Raji (cell line): ENCODE results near the gene CCDC27.

ENCODE experiments used
- POLR2A ChIP-seq: IDR thresholded peaks from 2 replicates; pipeline ENCODE4 v1.6.1; 2011; ENCODE audit warnings: low read depth, low read length, control low read depth; ENCODE audit not compliant: insufficient read depth

CCDC27 gene

DNA sequence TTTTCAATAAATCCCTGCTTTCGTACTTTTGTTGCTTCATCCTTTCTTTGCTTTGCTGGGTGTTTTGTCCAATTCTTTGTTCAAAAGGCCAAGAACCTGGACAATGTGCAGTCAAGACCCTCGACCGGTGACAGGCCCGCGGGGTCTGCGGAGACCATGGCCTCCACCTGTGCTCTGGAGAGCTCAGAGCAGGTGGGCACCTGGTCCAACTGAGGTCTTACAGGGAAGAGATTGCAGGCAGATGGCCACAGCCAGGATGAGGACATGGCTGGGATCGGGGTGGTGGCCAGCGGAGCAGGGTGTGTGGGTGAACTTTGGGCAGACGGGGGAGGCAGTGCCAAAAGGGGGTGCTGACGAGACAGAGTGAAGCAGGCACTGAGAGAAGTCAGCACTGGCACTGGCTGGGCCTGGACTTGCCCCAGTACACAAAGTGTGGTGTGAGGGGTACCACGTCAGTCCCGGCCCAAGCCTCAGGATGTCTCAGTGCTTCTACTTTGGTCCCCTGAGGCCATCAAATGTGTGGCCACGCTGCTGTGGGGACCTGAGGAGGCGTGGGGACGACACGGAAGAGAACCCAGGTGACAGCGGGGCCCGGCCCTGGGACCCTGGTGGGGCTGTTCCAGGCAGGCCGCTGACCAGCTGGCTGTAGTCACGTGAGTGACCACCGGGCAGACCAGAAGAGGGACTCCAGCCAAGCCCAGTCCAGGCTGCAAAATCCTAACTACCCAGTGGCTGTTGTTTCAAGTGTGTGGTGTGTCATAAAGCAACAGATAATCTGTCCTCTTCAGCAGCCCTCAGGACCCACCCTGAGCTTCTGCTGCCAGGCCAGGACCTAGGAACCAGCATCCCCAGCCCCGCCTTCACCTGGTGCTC lies 10.4 kb upstream of the CCDC27 start:
- no peak for TF ChIP-seq POLR2A

DNA sequence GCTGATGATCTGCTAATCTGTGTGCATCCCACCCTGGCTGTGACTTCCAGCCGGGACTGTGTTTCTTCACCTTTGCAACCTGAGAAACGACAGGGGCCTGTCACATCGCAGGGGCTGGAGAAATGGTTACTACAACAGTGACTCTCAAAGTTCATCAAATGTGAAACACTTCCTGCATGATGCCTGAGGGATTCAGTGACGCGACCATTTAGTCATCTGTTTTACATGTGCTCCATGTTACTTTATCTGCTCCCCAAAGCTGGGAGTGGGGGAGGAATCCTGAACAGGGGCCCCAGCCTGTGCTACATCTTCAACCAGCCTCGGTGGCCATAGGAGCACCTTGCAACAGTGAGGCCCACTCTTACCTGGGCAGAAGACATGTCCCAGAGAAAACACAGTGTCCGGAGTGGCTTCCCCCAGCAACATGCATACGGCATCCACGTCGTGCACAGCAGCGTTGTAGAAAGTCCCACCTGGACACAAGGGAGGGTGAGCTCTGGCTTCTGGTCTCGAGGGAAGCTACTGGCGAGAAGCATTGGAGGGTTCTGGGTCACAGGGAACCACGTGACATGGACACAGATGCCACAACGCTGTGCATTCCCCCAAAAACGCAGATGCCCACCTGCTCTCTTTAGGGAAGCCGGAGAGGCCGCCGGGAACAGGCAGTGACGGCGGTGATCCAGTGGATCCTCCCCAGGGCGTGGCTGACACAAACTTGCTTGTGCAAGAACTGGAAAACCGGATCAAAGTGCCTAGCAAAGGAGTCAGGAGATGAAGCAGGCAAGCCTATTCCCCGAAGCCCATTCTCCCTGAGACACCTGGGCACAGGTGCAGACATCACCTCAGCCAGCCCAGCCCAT lies 9.6 kb upstream of the CCDC27 start:
- no peak for TF ChIP-seq POLR2A

DNA sequence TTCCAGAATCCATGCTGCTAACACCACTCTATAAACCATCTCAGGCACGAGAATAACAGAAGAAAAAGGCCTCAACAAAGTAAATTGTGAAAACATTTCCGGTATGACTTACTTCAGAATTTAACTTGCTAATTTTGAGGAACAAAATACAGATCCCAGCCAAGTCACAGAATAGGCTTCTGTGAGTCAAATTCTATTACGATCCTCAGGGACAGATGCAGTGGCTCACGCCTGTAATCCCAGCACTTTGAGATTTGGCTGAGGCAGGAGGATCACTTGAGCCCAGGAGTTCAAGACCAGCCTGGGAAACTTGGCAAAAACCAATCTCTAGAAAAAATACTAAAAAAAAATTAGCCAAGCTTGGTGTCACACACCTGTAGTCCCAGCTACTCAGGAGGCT lies 8.8 kb upstream of the CCDC27 start:
- TF ChIP-seq POLR2A: no peak

DNA sequence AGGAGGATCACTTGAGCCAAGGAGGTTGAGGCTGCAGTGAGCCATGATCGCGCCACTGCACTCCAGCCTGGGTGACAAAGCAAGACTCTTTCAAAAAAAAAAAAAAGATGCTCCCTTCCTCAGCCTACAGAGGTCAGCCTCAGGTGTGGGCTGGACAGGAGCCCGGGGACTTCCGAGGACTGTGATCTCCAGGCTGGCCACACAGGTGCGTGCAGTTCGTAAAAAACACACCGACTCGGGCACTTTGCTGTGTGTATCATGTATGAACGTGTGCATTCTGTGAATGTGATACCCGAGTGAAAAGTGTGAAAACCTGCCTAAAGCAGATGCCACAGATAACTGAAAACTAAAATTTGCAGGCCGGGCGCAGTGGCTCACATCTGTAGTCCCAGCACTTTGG lies 8.4 kb upstream of the CCDC27 start:
- no peak for TF ChIP-seq POLR2A

DNA sequence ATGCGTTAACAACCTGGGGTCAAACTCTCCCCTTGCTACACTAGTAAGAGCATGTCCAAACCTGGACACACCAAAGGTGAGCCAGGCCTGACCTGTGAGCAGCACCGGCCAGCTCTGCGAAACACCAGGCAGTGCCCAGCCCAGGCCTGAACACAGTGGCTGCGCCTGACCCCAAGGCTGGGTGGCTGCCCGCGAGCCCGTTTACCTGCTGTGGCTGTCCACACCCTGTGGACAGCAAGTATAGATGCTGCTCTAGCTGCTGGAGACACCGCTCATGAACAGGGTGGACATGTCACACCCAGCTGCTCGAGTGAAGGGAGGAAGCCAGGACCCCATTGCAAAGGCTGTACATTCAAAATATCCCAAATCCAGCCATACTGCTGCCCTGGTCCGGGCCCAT lies 7.6 kb upstream of the CCDC27 start:
- TF ChIP-seq POLR2A: no peak

DNA sequence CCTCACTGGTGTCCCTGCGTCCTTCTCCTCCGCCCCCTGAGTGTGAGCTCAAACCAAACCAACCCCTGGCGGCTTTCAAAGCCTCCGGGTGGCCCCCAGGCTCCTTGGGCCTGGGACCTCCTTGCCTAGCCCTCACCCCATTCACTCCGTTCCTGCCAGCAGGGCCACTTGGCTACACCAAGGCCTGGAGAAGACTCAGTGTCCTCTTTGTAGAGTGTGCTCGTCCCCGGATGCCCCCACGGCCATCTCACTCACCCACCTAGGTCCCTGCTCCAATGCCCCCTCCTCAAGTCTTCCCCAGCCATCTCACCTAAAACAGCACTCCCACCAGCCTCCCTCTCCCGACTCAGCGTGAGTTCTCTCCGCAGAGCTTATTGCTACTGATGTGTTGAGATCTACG lies 7.2 kb upstream of the CCDC27 start:
- TF ChIP-seq POLR2A: no peak

DNA sequence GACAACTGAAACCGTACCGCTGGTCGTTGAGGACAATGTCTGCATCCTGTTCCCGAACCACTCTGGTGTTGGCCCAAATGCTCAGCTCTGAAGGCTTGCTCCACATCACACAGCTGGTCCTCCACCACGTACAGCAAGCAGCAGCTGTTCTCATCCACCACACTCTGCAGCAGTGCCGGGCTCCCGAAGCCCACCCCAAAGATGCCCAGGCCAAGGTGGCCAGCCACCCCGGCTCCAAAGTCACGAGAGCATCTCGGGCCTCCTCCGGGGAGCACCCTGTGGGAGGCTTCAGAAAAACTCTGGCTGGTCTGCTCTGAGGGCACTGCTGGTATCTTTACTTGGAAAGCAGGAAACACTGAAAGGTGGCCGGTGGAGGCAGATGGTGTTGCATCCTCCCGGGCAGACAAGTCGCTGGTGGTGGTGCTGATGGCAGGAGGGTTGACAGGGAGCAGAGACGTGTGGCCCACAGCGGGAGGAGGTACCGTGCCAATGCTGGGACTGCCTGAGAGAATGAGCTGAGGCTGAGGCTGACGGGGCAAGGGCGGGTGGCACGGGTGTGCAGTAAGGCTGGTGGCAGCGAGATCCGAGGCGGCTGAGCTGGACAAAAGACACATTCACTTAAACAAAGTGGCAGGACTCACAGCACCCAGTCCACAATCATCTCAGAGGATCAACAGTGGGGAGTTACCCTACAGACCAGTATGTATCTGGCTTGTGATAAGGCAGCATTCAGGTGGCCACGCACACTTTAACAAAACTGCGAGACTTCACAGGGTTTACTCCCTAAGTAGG lies 6.5 kb upstream of the CCDC27 start:
- no peak for TF ChIP-seq POLR2A

DNA sequence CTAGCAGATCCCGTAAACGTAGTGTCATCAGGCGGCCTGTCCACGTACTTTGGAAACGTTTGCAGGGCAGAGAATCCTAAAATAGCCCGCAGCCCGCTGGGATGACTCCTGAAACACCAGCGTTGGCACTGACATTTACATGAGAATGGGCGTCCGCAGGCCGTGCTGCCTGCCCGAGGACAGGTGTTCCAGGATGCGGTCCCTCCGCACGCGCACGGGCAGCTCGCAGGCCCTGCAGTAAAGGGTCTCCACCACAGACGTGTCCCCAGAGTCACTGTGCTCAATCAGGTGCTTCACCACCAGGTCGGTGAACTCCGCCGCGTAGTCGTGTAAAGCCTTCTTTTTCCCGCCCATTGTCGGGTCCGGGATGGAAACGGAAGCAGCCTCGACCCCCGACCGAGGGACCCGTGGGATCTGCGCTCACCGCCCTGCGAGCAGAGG lies 5.8 kb upstream of the CCDC27 start:
- TF ChIP-seq POLR2A: no peak

DNA sequence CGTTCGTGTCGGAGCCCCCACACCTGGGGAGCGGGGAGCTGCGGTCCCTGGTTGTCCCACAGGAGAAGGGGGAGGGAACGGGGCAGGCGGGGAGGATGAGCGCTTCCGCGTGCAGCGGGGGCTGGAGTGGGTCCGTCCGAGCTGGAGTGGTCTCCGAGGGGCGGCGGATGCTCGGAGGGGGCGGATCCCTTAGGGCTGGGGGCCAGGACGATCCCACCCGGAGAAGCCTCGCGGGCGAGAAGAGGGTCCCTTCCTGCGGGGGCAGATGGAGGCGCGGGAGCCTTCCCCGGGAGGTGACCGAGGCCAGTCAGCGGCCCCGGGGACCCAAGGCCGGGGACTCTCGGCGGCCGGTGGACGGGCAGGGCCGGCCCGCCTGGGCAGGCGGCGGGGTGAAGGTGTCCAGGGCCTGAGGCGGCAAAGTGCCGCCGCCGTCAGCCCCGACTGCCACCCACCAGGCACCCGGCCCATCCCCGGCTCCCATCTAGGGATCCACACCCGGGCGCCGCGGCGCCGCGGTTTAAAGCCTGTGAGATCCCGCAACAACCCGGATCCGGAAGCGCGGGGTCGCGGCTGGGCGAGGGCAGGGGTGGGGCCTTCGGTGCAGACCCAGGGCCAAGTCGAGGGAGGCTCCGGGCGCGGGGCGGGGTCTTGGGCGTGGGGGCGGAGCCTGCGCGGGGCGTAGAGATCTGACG lies 5.3 kb upstream of the CCDC27 start:
- TF ChIP-seq POLR2A: no peak

DNA sequence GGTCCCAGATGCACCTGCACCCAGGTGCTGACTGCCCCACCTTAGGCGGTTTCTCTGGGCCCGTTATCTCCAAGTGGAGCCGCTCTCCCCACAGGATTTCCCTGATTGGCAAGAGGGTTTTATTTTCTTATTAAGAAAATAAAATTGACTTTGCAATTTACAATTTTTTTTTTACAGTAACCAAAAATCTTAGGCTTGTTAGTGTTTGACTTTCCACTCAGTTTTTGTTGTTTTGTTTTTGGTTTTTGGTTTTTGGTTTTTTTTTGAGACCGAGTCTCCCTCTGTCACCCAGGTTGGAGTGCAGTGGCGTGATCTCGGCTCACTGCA lies 4.8 kb upstream of the CCDC27 start:
- no peak for TF ChIP-seq POLR2A

DNA sequence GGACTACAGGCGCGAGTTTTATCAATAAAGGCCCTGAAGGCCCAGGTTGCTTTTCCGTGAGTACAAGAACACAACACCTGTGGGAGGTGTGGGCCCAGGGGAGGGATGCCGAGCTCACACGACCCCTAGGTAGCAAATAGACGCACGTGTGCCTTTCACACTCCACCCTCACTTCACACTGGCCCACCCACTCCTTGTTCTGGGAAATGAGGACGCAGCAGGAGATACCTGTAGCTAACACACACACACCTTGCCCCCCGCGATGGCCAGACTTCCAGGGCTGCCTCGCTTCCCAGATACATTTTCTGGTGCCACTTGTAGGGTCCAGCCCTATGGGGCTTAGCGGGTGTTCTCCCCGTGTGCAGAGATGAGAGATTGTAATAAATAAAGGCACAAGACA lies 4.3 kb upstream of the CCDC27 start:
- TF ChIP-seq POLR2A: no peak

DNA sequence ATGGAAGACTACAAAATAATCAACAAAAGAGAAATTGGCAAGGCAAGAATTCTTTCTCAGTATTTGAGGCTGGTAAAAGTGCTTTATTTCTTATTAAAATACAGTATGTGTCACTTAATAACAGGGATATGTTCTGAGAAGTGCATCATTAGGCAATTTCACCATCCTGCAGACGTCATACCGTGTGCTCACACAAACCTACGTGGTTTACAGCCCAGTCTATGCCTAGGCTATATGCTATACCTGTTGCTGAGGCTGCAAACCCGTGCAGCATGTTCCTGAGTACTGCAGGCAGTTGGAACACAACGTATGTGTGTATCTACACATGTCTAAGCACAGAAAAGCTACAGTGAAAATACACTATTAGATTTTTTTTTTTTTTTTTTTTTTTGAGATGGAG lies 2.7 kb upstream of the CCDC27 start:
- TF ChIP-seq POLR2A: no peak

DNA sequence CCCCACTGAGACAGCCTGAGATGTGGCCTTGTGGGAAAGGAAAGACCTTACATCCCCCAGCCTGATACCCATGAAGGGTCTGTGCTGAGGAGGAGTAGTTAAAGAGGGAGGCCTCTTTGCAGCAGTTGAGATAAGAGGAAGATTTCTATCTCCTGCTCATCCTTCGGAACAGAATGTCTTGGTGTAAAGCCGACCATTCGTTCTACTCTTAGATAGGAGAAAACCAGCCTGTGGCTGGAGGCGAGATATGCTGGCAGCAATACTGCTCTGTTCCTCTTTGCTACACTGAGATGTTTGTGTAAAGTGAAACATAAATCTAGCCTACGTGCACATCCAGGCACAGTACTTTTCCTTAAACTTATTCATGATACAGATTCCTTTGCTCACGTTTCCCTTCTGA lies 1.5 kb upstream of the CCDC27 start:
- TF ChIP-seq POLR2A: no peak

DNA sequence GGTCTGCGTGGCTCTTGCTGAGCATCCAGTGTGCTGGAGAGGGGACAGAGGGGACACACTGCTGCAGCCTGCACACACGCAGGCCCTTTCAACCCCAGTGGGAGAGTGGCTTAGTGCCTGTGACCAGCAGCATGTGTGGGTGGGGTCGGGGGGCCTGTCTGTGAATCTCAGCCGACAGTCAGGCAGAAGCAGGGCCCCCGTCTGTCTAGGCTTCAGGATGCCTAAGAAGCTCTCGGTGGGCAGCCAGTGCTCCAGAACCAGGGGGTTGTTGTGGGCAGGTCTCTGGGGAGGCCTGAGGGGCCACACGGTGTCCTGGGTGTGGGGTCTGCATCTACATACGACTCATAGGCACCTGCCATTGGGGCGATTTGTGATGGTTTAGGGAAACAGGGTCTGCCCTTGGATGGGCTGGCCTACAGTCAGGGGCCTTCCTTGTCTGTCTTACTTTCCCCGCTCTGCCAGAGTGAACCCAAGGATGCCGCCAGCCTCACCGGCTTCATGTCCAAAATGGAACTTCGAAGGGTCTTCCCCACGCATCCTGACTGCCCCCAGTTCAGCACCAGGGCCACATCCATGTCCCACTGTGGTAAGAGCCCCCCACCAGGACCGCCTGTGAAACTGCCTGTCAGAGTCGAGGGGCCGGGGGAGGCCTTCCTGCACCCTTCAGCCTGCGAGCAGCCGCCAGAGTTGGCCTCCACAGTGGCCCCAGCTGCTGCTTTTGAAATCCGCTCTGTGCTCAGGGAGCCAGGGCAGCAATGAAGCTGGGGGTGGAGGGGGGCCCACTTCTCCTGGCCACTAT lies 1.6 kb downstream of the CCDC27 start:
- TF ChIP-seq POLR2A: no peak

DNA sequence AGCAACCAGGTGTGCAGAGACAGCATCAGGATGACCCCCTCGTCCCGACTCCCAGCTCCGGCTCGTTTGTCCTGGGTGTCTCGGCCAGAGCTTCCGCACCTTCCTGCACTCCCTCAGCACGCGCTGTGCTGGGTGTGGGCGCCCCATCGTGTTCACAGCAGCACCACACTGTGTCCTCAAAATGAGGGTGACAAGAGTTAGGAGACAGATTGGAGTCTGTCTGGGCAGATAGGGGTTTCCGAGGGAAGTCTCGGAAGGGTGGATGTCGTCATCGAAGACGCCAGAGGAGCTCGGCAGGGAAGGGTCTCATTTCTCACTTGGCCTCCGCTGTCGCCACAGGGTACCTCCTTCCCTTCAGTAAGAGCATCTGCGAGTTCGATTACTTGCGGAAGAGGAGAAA lies 4.1 kb downstream of the CCDC27 start:
- TF ChIP-seq POLR2A: no peak

DNA sequence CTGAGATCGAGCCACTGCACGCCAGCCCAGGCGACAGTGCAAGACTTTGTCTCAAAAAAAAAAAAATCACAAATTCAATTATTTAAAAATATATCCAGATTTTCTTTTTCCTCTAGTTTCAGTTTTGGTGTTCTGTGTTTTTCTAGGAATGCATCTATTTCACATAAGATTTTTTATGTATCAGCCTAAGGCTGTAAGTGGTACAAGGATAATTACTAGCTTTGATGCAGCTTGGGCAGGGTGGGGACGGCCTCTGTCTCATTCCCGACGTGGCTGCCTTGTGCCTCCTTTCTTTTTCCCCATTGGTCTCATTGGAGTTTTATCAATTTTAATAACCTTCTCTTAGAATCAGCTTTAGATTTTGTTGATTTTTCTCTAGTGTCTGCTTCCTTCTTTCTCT lies 6.9 kb downstream of the CCDC27 start:
- TF ChIP-seq POLR2A: no peak
